ENCODE measurements around the gene BCKDHB.

The BCKDHB gene

GRCh38 chr6:80144753-80145315 is 38.4 kb downstream of the BCKDHB start:
- H3K4me1 Mint-ChIP-seq: peaks cover 29% of the 10 kb centered on the region

DNA sequence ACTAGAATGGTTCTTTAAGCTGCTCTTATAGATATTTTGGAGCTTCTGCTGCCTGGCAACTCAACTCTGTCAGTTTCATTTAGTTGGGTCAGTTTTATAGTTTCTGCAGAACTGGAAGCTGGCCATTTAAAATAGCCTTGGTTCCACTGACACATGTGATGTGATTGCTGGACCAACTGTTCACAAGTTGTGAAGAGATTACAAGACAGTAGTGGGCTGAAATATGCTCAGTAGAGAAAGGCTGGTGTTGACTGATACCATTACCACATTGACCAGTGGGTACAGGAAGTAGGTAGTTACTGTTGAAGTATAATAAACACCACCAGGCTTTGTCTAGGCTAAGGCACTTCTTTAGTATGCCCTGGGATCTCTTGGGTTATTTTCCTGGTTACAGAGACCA is 39.0 kb downstream of the BCKDHB start:
- Mint-ChIP-seq H3K27me3 (ENCODE audit: low read depth) (no peaks in the 10 kb centered on the region), H3K4me3 (no peak overlapping the region), H3K4me1 (peaks cover 29% of the 10 kb centered on the region), H3K27ac (peak overlapping the region in 1 of 3 experiments; percentile 75), H3K36me3 (ENCODE audit: low read depth) (peaks cover 33% of the 10 kb centered on the region), H3K9me3 (peaks cover 12% of the 10 kb centered on the region)
- TF ChIP-seq CTCF (IDR thresholded peaks at IDR 0.05; ENCODE audit: unreplicated experiment in 3 of 3): no peak

More at GRCh38 chr6:80144753-80145315, 38.4 kb downstream of the BCKDHB start:
- H3K36me3 Mint-ChIP-seq (ENCODE audit: low read depth): peaks cover 34% of the 10 kb centered on the region
- H3K4me3 Mint-ChIP-seq: peak overlapping the region in 1 of 3 experiments; percentile 0
- no peak for TF ChIP-seq CTCF (IDR thresholded peaks at IDR 0.05; ENCODE audit: unreplicated experiment in 3 of 3)
- H3K9me3 Mint-ChIP-seq: peaks cover 8% of the 10 kb centered on the region
- no peaks in the 10 kb centered on the region for H3K27me3 Mint-ChIP-seq (ENCODE audit: low read depth)
- H3K27ac Mint-ChIP-seq: peak overlapping the region in 2 of 3 experiments; percentile 29 to 75

- TF ChIP-seq CTCF (IDR thresholded peaks at IDR 0.05; ENCODE audit: unreplicated experiment in 3 of 3): no peak
- H3K4me1 Mint-ChIP-seq: peaks cover 29% of the 10 kb centered on the region
- no peak overlapping the region for H3K27ac Mint-ChIP-seq
- H3K4me3 Mint-ChIP-seq: no peak overlapping the region
- H3K9me3 Mint-ChIP-seq: peaks cover 8% of the 10 kb centered on the region
- H3K27me3 Mint-ChIP-seq (ENCODE audit: low read depth): no peaks in the 10 kb centered on the region
- H3K36me3 Mint-ChIP-seq (ENCODE audit: low read depth): peaks cover 29% of the 10 kb centered on the region
Measured at GRCh38 chr6:80145921-80146320, 39.5 kb downstream of the BCKDHB start.

- Mint-ChIP-seq H3K4me3 (no peak overlapping the region), H3K27ac (no peak overlapping the region), H3K4me1 (peaks cover 19% of the 10 kb centered on the region), H3K36me3 (ENCODE audit: low read depth) (peaks cover 25% of the 10 kb centered on the region), H3K27me3 (ENCODE audit: low read depth) (no peaks in the 10 kb centered on the region), H3K9me3 (peaks cover 6% of the 10 kb centered on the region)
- TF ChIP-seq CTCF (IDR thresholded peaks at IDR 0.05; ENCODE audit: unreplicated experiment in 3 of 3): no peak
Measured at GRCh38 chr6:80148220-80148619, 41.7 kb downstream of the BCKDHB start.

DNA sequence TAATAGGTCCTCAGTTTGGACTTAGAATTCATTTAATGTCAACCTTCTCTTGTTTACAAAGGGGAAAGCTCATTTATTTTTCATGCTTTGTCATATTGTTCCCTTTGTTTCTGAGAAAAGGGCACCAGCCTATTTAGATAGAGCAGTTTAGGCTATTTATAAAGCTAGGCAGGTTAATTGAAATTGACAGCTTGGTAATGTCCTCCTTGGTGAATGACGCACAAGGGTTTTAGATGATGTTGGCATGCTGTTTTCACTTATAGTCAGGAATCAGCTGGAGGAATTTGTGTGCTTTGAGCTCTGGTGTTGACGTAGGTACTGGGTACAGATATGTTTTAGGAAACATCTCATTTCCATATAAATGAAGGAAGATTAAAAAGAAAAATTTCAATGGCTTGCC is 45.2 kb downstream of the BCKDHB start:
- no peaks in the 10 kb centered on the region for H3K4me1 Mint-ChIP-seq
- H3K9me3 Mint-ChIP-seq: peaks cover 5% of the 10 kb centered on the region
- H3K4me3 Mint-ChIP-seq: no peak overlapping the region
- no peak overlapping the region for H3K27ac Mint-ChIP-seq
- H3K27me3 Mint-ChIP-seq (ENCODE audit: low read depth): no peaks in the 10 kb centered on the region
- H3K36me3 Mint-ChIP-seq (ENCODE audit: low read depth): peaks cover 24% of the 10 kb centered on the region
- TF ChIP-seq CTCF (IDR thresholded peaks at IDR 0.05; ENCODE audit: unreplicated experiment in 3 of 3): no peak

DNA sequence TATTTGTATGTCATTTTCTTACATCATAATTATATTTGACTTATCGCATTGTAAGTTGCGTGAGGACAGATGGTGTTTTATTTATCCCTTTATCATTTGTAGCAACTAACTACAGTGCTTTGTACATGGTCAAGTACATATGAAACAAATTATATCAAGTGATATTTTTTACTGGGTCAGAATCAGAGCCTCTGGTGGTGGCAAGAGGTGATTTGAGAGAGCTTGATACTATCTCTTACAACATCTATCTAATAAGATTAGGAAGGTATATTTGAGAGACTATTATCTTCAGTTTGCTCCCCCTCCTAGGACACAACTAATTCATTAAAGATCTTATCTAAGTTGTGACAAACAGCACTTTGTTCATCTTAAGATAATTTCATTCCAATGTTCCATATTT is 47.7 kb downstream of the BCKDHB start:
- no peak overlapping the region for H3K27ac Mint-ChIP-seq
- no peaks in the 10 kb centered on the region for H3K4me1 Mint-ChIP-seq
- no peak overlapping the region for H3K4me3 Mint-ChIP-seq
- no peak for TF ChIP-seq CTCF (IDR thresholded peaks at IDR 0.05; ENCODE audit: unreplicated experiment in 3 of 3)
- peaks cover 10% of the 10 kb centered on the region for H3K36me3 Mint-ChIP-seq (ENCODE audit: low read depth)
- no peaks in the 10 kb centered on the region for H3K27me3 Mint-ChIP-seq (ENCODE audit: low read depth)
- H3K9me3 Mint-ChIP-seq: peaks cover 3% of the 10 kb centered on the region
